Measurements from ENCODE around the gene ACADL. TPM values are rescaled to one million over a fixed set of nuclear protein-coding genes. Genes with fewer than 3 reads are reported as not detected.
"Not testable (repeated sequence)": the region's sequence is repeated elsewhere in the genome, so short reads cannot be mapped to it uniquely, and the experiment has no call there.

Gene ACADL
- polyA plus RNA-seq, 1 donor from 2014 or later: not detected

- no peaks in the 10 kb centered on the region for H3F3A ChIP-seq (ENCODE audit: insufficient read depth, low read length, poor library complexity, severe bottlenecking)
- TF ChIP-seq REST (IDR thresholded peaks at IDR 0.05; ENCODE audit: borderline replicate concordance) (no peak), TAF1 (IDR thresholded peaks at IDR 0.05; ENCODE audit: low read depth) (no peak), RAD21 (conservative IDR thresholded peaks at IDR 0.05) (no peak), CTCF (IDR thresholded peaks at IDR 0.05; ENCODE audit: poor library complexity, severe bottlenecking) (no peak), EP300 (conservative IDR thresholded peaks at IDR 0.05; ENCODE audit: poor library complexity, severe bottlenecking) (no peak)
- H3K79me2 ChIP-seq (replicated peaks; ENCODE audit: insufficient read depth, low read length): no peaks in the 10 kb centered on the region
- H3K27ac ChIP-seq (ENCODE audit: low read length): no peak overlapping the region
- no peaks in the 10 kb centered on the region for H3K36me3 ChIP-seq (ENCODE audit: insufficient read depth, low read length)
- no peak overlapping the region for H2AFZ ChIP-seq (ENCODE audit: low read depth, low read length)
- no peak overlapping the region for H3K4me3 ChIP-seq (ENCODE audit: low read length)
- H3K4me2 ChIP-seq (ENCODE audit: low read length): no peak overlapping the region
- H3K9me2 ChIP-seq (ENCODE audit: insufficient read depth, low read length): no peaks in the 10 kb centered on the region
- no peaks in the 10 kb centered on the region for H3K27me3 ChIP-seq (ENCODE audit: insufficient read depth, low read depth, low read length)
- no peaks in the 10 kb centered on the region for H3K9me3 ChIP-seq (ENCODE audit: low read length)
- no peak overlapping the region for H3K9ac ChIP-seq (ENCODE audit: low read length)
- no peaks in the 10 kb centered on the region for H4K20me1 ChIP-seq (ENCODE audit: insufficient read depth)
Measured at GRCh38 chr2:210188755-210189154, 36.5 kb downstream of the ACADL start.

GRCh38 chr2:210188190-210188589, 37.1 kb downstream of the ACADL start:
- Histone ChIP-seq H3K9ac (ENCODE audit: low read length) (no peak overlapping the region), H2AFZ (ENCODE audit: low read depth, low read length) (no peak overlapping the region), H3K4me3 (ENCODE audit: low read length) (no peak overlapping the region), H3K27me3 (ENCODE audit: insufficient read depth, low read depth, low read length) (no peaks in the 10 kb centered on the region), H3K36me3 (ENCODE audit: insufficient read depth, low read length) (no peaks in the 10 kb centered on the region), H3K9me2 (ENCODE audit: insufficient read depth, low read length) (no peaks in the 10 kb centered on the region), H3K4me2 (ENCODE audit: low read length) (no peak overlapping the region), H4K20me1 (ENCODE audit: insufficient read depth) (no peaks in the 10 kb centered on the region), H3K79me2 (replicated peaks; ENCODE audit: insufficient read depth, low read length) (no peaks in the 10 kb centered on the region), H3K27ac (ENCODE audit: low read length) (no peak overlapping the region), H3K9me3 (ENCODE audit: low read length) (no peaks in the 10 kb centered on the region), H3F3A (ENCODE audit: insufficient read depth, low read length, poor library complexity, severe bottlenecking) (no peaks in the 10 kb centered on the region)
- TF ChIP-seq EP300 (conservative IDR thresholded peaks at IDR 0.05; ENCODE audit: poor library complexity, severe bottlenecking) (no peak), TAF1 (IDR thresholded peaks at IDR 0.05; ENCODE audit: low read depth) (no peak), POLR2AphosphoS5 (IDR thresholded peaks at IDR 0.05) (no peak), SMC3 (conservative IDR thresholded peaks at IDR 0.05; ENCODE audit: poor library complexity) (no peak), REST (IDR thresholded peaks at IDR 0.05; ENCODE audit: borderline replicate concordance) (no peak), MXI1 (conservative IDR thresholded peaks at IDR 0.05; ENCODE audit: poor library complexity, severe bottlenecking) (no peak), RAD21 (conservative IDR thresholded peaks at IDR 0.05) (no peak), CTCF (IDR thresholded peaks at IDR 0.05; ENCODE audit: poor library complexity, severe bottlenecking) (no peak), EZH2 (IDR thresholded peaks at IDR 0.05; ENCODE audit: borderline replicate concordance, insufficient read depth, low read length, poor library complexity, severe bottlenecking) (no peak)

- H3K4me2 ChIP-seq (ENCODE audit: low read length); H3K9ac ChIP-seq (ENCODE audit: low read length); H3K4me3 ChIP-seq (ENCODE audit: low read length); H3F3A ChIP-seq (ENCODE audit: insufficient read depth, low read length, poor library complexity, severe bottlenecking); H3K9me2 ChIP-seq (ENCODE audit: insufficient read depth, low read length); H3K27ac ChIP-seq (ENCODE audit: low read length); H3K27me3 ChIP-seq (ENCODE audit: insufficient read depth, low read depth, low read length); H3K9me3 ChIP-seq (ENCODE audit: low read length); H3K36me3 ChIP-seq (ENCODE audit: insufficient read depth, low read length); H4K20me1 ChIP-seq (ENCODE audit: insufficient read depth); H2AFZ ChIP-seq (ENCODE audit: low read depth, low read length); H3K79me2 ChIP-seq (replicated peaks; ENCODE audit: insufficient read depth, low read length): not testable (repeated sequence)
Measured at GRCh38 chr2:210183936-210184335, 41.3 kb downstream of the ACADL start.
